ENCODE results near the gene ZNF436.
"Not testable (repeated sequence)": the region's sequence is repeated elsewhere in the genome, so short reads cannot be mapped to it uniquely, and the experiment has no call there.

Gene ZNF436

DNA sequence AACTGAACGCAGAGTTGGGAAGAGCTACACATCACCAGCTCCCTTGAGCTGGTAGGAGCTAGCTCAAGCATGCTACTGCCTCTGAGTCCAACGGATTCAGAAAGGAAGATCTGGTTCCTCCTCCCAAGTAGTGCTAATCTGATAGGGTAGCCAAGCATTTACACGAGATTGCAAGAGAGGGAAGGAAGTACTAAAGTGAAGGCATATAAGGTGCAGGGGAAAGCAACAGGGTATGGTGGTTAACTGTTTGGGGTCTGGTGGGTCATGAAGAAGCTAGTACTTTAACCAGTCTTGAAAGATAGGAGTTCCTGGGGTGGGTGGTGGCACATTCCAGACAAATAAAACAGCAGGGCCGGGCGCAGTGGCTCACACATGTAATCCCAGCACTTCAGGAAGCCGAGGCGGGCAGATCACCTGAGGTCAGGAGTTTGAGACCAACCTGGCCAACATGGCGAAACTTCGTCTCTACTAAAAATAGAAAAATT, 20.2 kb upstream of the ZNF436 start:
- DNase-seq: no peak

DNA sequence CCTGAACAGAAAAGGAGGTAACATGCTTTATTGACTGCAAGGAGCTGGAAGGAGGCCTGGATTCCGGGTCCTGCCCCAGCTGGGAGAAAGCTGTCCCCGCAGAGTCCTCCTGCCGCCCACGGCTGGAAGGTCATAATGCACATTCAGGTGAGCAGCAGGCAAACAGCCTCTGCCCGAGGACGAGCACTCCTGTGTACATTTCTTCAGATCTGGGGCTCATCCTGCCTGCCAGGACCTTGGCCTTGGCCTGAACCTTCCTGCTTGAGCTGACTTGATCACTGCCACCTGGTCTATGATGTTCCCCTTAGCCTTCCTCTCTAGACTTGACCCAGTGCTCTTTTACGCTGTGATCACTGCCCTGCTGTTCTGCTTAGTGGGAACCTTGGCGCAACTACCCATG, 17.9 kb upstream of the ZNF436 start:
- no peak for DNase-seq

DNA sequence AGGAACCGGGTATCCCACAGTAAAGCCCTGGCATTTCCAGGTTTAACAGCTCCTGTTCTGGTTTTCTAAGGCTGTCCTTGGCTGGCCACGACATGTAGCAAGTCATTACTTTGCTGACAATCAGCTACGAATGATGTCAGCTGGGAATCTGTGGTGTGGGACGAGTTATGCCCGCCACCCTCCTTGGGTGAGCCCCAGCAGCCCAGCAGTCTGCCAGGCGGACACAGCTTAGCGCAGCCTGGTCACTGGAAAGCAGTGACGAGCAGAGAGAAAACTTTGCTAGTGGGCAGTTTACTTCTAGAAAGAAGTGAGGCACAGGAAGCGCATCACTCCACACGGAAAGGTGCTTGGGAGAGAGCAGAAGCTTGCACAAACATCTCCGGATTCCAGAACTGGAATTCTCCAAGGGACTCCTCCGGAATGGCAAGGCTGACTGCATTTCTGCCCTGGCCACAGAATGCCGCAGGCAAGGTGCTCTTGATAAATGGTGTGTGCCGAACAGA, 15.5 kb upstream of the ZNF436 start:
- no peak for DNase-seq

DNA sequence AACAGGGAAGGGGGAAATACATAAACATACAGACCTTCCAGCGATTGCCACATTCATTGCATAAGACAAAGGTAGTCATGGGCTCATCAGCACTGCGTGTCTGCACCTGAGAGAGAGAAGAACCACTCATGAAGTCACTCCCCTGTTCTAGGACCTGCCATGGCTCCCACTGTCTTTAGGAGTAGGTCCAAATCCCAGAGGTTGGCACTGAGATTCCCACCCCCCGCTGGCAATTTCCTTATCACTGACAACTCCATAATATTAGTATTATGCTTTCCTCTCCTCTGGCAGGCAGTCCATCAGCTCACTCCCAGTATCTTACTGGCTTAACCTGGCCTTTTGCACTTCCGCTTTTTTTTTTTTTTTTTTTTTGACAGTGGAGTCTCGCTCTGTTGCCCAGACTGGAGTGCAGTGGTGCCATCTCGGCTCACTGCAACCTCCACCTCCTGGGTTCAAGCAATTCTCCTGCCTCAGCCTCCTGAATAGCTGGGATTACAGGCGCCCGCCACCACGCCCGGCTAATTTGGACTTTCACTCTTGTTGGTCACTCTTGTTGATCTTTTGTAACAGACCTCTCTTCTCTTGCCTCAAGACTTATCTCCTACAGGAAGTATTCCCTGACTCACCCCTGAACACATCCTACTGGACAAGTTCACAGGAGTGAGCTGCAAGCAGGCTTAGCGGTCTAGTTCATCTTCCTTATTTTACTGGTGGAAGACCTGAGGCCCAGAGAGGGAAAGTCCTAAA, 14.8 kb upstream of the ZNF436 start:
- DNase-seq: no peak

DNA sequence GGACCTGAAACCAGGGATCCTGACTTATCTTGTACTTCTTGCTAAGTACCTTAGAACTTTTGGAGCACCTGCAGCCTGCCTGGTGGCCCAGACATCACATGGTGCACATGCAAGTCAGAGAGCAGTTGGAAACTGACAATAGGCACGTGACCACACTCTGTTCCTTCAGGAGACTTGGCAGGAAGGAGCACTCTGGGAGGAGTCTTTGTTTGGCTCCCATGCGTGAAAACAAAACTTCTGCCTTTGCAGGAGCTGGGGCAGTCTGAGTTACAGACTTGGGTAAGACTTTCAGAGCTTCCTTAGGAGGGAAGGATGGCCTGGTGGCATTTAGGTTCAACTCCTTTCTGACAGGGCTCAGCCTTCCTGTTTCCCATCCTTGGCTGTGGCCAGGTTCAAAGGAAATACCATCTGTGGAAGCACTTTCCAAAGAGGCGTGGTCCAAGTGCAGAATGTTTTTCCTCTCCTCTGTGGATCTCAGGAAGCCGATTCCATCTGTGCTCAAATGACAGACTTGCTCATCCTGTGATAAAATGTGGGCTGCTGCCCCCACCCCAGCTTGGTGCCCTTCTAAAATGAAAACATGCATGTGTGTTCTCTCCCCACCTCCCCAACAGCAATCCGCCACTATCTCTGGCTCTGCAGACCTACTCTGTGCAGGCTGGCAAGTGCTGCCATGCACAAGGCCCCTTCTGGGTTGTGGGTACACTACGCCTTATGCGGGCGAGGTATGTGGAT, 14.1 kb upstream of the ZNF436 start:
- DNase-seq: no peak

DNA sequence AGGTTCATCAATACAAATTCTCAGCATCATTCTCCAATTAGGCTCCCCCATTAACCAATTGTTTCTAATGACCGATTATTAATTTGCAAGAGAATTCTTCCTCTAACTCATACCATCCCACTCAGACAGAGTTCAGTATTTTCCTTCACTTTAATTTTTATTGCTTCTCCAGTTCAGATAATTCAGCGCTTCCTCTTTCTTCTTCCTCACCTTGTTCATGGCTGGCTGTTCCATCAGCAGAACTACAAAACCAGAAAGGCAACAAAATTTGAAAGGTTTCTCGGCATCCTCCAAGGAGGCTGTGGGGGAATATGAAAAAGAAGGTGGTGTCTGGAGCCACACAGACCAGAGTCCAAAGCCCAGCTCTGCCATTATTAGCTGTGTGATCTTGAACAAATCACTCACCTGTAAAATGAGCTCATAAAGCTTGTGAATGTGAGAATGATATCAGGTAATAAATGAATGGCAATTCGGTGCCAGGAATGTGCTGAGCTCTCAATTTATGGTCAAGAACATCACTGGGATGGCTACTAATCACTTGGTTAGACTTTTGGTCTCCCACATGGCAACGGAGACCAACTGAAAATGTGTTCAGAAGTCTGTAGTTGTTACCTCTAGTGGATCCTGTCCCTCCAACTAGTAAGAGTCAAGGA, 11.7 kb upstream of the ZNF436 start:
- DNase-seq: no peak

DNA sequence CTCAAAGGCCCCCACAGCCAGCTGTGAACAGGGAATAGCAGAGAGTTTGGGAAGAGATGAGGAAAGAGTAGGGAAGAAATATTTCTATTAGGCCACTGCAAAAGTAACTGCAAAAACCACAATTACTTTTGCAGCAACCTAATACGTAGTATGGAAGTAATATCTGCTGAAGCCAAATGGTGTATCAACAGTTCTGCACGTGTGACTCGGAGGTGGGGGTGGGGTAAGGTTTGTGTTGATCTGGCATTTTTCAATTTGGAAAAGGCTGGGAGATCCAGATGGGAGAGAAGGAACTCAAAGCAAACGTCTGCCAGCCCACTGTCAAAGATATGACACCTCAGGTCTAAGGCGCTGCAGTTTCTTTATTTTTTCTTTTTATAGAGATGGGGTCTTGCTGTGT, 11.1 kb upstream of the ZNF436 start:
- no peak for DNase-seq

DNA sequence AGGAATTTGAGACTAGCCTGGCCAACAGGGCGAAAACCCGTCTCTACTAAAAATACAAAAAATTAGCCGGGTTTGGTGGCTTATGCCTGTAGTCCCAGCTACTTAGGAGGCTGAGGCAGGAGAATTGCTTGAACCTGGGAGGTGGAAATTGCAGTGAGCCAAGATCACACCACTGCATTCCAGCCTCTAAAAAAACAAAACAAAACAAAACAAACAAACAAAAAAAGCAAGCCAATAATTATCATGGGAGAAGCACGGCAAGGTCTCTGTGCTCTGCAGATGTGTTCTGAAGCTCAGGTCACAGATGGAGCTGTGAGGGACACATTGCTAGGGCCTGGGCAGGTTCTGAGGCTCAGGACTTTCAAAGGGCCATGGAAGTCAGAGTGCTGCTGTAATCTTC, 10.6 kb upstream of the ZNF436 start:
- DNase-seq: not testable (repeated sequence)

DNA sequence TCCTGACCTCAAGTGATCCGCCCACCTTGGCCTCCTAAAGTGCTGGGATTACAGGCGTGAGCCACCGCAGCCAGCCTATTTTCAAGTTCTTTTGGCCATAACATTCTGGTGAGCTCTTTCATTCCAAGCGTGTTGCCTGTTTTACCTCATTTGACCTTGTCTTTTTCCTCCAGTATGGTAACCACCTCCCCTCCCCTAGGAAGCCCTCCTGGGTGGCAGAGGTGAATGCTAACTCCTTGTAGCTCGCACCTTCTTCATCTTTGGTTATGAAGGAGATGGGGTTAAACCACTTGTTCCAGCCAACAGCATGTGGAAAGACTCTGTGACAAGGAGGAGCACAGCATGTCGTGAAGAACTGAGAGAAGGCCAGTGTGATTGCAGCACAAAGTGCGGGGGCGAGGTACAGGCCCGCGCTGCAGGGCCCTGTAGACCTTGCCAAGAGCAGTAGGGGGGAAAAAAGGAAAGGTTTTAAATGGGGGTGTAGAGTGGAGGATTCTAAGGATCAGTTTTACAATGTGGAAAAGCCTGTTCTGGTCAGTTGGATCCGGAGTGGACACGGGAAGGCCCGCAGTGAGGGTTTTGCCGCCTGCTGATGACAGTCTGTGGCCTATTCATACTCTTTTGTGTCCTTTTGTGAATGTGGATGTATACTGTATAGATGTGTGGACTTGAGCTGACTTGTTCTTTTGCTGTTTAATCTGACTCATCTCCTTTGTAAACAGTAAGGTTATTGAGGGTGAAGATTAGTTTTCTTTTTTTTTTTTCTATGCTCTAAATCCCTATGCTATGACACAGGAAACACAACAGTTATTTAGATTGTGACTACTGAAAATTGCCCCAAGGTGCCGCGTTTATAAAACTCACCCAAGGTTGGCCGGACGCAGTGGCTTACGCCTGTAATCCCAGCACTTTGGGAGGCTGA, 7.5 kb upstream of the ZNF436 start:
- DNase-seq: no peak

DNA sequence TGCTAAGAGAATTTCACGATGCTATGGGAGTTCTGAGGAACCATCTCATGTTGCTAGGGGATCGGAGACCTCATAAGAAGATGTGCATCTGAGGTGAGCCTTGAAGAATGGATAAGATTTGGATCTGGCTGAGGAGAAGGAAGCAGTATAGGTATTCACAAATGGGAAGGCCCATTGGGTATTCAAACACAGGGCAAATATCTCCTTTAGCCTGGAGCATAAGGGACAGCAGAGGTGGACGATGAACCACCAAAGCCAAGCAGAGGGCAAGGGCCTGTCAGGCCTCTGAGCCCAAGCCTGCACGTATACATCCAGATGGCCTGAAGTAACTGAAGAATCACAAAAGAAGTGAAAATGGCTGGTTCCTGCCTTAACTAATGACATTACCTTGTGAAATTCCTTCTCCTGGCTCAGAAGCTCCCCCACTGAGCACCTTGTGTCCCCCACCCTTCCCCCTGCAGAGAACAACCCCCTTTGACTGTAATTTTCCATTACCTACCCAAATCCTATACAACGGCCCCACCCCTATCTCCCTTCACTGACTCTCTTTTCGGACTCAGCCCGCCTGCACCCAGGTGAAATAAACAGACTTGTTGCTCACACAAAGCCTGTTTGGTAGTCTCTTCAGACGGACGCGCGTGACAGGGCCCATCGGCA, 4.6 kb upstream of the ZNF436 start:
- not testable (repeated sequence) for DNase-seq

DNA sequence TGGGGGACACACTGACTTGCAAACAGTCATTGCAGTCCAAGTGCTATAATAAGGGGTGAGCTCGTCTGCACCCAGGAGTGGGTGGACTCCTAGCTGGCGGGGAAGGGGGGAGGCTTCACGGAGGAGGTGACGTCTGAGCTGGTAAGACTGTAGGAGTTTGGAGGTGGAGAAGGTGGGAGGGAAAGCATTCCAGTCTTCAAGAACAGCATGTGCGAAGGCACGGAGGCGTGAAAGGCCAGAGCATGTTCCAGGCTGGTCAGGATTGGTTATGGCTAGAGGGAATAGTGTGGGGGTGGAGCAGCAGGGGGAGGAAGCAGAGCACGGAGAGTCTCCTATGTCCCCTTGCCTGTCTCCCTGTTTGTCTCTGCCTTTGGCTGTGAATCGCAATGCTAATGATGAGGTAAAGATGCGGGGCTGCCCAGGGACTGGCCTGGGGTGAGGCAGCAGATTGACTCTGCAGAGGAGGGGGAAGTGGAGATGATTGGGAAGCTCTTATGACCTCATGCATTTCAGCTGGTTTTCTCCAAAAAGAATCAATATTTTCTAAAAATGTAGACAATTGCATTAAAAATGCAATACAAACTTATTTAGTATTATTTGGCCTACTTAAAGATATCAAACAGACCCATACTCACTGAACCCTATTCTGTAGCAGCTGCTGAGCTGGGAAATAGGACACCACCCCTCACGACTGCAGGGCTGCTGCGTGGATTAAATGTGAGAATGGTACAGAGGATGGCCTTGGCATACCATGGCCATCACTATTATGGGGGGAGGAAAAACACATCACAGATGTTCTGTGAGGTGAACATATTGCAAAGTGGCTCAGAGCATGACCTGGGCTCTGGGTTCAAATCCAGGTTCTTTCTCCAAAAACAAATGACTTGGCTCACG, 2.6 kb upstream of the ZNF436 start:
- DNase-seq: no peak

DNA sequence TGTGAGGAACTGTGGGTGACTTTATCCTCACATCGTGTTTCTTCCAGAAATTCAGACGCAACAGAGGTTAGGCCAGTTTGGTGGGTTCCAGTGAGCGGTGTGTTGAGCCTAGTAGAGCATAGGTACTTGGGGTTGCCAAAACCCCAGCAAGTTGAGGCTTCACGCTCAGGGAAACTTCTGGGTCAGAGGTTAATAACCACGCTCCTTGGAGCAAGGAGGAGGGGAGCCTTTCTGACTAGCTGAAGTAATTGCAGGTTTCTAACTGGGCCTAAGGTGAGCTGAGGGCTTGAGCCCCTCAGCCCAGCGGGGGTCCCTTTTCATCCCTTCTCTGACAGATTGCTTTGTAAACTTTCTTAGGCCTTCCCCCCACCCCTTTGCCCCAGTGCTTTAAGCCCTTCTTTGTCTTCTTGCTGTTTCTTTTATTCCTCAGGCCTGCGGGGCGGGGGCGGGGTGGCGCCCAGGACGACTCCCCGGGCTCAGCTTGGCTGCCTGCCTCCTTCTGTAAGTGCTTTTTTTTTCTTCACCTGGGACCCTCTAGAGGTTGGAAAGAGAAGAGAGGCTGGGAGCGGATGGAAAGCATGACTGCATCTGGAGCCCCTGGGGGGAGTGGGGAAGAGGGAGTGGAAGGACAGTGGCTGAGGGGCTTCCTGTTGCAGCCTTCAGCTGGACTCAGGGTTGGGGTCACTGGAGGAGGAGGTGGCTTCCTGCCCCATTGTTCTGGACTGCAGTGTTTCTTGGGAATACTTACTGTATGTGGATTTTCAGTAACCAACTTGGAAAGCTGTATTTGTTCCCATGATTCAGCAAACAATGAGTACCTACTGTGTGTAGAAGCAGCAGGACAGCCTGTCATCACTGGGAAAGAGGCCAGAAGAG, 1.3 kb upstream of the ZNF436 start:
- no peak for DNase-seq

DNA sequence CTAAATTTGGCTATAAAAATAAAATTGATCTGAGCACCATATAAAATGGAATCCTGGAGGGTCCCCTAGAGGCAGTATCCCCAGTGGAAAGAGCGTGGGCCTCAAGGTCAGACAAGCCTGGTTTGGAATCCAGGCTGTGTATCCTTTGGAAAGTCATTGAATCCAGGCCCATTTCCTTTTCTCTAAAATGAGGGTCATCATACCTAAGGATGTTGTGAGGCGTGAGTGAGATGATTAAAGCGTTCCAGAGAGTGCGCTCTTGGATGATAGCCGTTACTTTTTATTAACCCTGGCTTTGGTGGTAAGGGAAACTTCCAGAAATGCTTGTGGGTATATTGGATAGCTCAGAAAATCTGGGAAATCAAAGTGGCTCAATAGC, 683 bp upstream of the ZNF436 start:
- no peak for DNase-seq

DNA sequence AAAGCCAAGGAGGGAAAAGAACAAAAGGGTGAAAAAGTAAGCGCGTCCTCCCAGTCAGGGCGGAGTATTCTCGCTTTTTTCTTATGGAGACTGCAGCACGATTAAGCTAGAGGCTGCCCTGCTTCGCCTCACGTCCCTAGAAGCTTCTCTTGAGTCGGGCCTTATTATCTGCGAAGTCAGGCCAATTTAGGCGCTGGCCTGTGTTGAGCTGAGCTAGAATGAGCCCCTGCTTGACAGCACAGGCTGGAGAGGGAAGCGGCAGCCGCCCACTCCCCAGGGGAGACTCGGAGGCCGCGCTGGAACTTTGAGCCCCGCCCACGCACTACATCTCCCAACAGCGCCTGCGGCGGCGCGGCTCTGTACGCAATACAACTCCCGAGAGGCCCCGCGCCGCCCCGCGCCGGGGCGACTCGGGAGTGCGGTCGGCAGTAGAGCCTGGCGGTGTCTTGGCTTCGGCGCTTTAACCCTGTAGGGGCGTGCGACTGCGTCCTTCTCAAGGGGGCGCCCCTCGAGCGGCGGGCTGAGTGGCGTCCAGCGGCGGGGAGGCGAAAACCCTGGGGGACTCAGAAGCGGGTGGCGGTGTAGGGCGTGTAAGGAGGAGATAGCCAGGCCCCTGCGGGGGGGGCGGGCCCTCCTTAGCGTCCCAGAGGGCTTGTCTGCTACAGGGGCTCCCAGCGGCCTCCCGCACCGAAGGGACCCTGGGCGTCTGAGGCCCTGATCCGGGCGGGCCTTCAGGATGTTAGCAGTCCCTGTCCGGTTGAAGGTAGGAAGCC, 888 bp downstream of the ZNF436 start:
- DNase-seq: peak; percentile 75

DNA sequence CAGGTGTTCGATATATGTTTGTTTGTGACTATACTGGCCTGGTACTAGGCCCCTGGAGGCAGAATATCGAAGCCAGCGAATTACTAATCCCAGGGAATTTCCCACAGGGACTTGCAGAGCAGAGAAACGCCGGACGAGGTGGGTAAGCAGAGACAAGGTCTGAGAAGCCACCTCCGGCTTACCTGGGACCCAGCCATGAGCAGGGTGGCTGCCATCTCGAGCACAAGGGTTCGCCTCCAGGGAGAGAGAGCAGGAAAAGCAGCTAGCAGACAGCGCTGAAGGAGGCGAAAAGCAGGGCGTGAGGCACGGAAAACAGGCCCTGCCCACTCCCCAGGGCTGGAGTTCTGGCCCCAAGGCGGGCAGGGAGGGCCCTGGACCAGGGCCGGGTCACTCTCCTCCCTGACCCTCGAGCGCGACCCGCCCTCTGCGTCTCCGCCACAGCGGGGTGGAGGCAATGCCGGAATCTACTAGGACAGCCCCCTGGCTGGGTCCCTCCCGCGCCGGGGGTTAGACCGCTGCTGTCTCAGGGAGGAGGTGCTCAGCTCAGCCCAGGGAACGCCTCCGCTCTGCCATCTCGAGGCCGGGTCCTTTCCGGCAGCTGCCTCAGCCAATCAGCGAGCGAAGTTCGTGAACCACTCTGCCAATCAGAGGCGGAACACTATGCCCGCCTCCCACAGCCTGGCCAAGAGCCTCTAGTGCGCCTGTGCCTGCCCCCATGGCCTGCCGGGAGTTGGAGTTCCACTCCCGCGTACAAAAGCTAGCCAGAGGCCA, 1.7 kb downstream of the ZNF436 start:
- DNase-seq: peak; percentile 88

DNA sequence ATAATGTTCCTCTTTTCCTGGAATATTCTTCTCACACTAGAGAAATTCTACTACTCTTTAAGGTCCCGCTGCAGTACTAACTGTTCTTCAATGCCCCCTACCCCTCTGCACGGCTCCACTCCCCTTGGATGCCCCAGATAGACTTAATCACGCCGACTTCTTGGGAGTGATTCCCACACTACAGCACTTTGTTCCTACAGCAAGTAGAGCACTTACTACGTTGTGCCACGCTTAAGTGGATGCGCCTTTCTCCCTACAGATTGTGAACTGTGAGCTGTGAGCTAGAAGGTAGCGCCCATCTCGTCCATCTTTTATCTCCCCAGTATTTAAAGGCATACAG, 2.2 kb downstream of the ZNF436 start:
- no peak for DNase-seq

DNA sequence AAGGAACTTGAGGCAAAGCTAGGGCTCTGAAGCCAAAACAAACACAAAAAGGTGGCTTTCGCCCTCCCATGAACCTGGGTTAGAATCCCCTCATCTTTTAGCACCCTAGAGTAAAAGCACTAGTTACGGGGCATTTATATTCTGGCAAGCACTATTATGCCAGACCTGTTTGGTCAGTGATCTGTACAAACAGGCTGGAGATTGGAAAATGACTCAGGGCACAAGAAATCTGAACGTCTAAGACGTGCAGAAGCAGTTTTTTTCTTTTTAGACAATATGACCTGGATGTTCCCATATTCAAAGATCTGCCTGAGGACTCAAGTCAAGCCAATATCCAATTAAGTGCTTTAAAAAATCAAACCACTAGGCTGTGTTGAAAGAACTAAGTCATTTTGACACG, 3.0 kb downstream of the ZNF436 start:
- no peak for DNase-seq

DNA sequence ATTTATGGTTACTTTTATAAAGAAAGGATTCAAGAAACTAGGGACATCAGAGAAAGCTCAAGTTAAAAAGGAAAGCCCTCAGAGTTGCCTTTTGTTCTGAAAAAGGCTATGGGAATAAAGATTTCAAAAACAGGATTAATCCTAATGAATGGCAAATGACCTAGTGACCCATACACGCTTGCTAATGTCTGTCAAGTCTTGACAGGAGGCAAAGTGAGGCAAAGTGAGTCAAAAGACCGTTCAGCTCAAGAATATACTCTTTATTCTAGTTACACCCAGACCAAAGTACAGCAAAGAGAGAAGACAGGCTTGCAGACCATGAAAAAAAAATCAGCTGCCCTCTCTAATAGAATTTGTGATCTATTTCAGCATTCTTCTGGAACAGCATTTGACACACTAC, 3.5 kb downstream of the ZNF436 start:
- no peak for DNase-seq

Measured in activated gamma-delta T cell (primary cell).